Tibial nerve (tissue), 4 donors: ENCODE data around the gene TANC1. TPM values are rescaled to one million over a fixed set of nuclear protein-coding genes. Genes with fewer than 3 reads are reported as not detected.

Experiments used
- DNase-seq, 2 donors: peaks; one replicate each; pipeline ENCODE4 v3.0.0-alpha.2; 2019; ENCODE audit warnings: low spot score in 2 of 2
- H3K27ac ChIP-seq, 4 donors: fragments of 200-600 bp; sonication (generic) in 3 of 4; one replicate each; pipeline ENCODE4 v1.5.1; 2017 to 2019; ENCODE audit warnings: mild to moderate bottlenecking in 1 of 4
- H3K27me3 ChIP-seq, 2 donors: fragments of 200-600 bp; sonication (generic) in 1 of 2; one replicate each; pipeline versions ENCODE4 v1.5.1 to v1.6.0; 2017 to 2019
- H3K36me3 ChIP-seq, 3 donors: fragments of 200-600 bp; sonication (generic); one replicate each; pipeline ENCODE4 v1.5.1; 2018 to 2019
- H3K4me1 ChIP-seq, 4 donors: fragments of 200-600 bp; sonication (generic) in 3 of 4; one replicate each; pipeline ENCODE4 v1.5.1; 2017 to 2019
- H3K4me3 ChIP-seq, 4 donors: fragments of 200-600 bp; sonication (generic) in 3 of 4; one replicate each; pipeline ENCODE4 v1.5.1; 2017 to 2019; ENCODE audit warnings: mild to moderate bottlenecking in 1 of 4, moderate library complexity in 1 of 4
- H3K9me3 ChIP-seq, 4 donors: fragments of 200-600 bp; sonication (generic) in 3 of 4; one replicate each; pipeline ENCODE4 v1.5.1; 2017 to 2019
- CTCF ChIP-seq, 5 experiments: fragments of 200-600 bp in 3 of 5; fragments of 450-650 bp in 2 of 5; sonication (generic) in 3 of 5; IDR thresholded peaks; one replicate each; pipeline ENCODE4 v1.5.1; 2016 to 2019; ENCODE audit warnings: antibody characterized with exemption in 5 of 5, mild to moderate bottlenecking in 3 of 5, moderate library complexity in 2 of 5
- EP300 ChIP-seq, 2 donors: sonication (generic); formaldehyde crosslinking; IDR thresholded peaks; one replicate each; pipeline ENCODE4 v1.6.1; 2017; ENCODE audit warnings: antibody characterized with exemption in 2 of 2, mild to moderate bottlenecking in 1 of 2
- POLR2A ChIP-seq, 2 donors: fragments of 450-650 bp; IDR thresholded peaks; one replicate each; pipeline ENCODE4 v1.6.1; 2017; ENCODE audit warnings: antibody characterized with exemption in 2 of 2, mild to moderate bottlenecking in 2 of 2, moderate library complexity in 2 of 2
- WGBS, 2 donors: methylation state at CpG; one replicate each; pipeline ENCODE4 v1.1.5; 2018; 5-methylcytosine and 5-hydroxymethylcytosine counted together
- total RNA-seq, 4 donors: library from RNA; depleted of rRNA; stranded (reverse); fragments of >200 nt; gene quantifications; one replicate each; pipeline ENCODE4 v1.1.0, GENCODE V29; 2016

Gene TANC1
- total RNA-seq, 4 donors from 2014 or later, result 43.5 to 66.3 (median 57.6) TPM

- H3K4me3 ChIP-seq, result no peak overlapping the region
- peaks cover 0 to 5% (median 0%) of the 10 kb centered on the region in 4 donors for H3K4me1 ChIP-seq
- no peaks in the 10 kb centered on the region for H3K9me3 ChIP-seq
- DNase-seq, result no peak
- H3K27me3 ChIP-seq, result no peaks in the 10 kb centered on the region
- TF ChIP-seq CTCF (IDR thresholded peaks at IDR 0.05) (no peak), EP300 (IDR thresholded peaks at IDR 0.05) (no peak)
- 65 to 68% methylated on average over 7 of the region's 7 CpGs for WGBS, 2 donors
- no peak overlapping the region for H3K27ac ChIP-seq
- H3K36me3 ChIP-seq, result peaks cover 0 to 81% (median 6%) of the 10 kb centered on the region in 3 donors
Measured at GRCh38 chr2:159177957-159178356, 209.5 kb downstream of the TANC1 start.

GRCh38 chr2:159179096-159179495, 210.7 kb downstream of the TANC1 start:
- Histone ChIP-seq H3K4me1 (peaks cover 0 to 5% (median 0%) of the 10 kb centered on the region in 4 donors), H3K9me3 (no peaks in the 10 kb centered on the region), H3K36me3 (peaks cover 0 to 81% (median 6%) of the 10 kb centered on the region in 3 donors), H3K27me3 (no peaks in the 10 kb centered on the region), H3K4me3 (no peak overlapping the region), H3K27ac (no peak overlapping the region)
- DNase-seq, result no peak
- WGBS, 2 donors, result 65 to 77% methylated on average over 8 of the region's 8 CpGs
- TF ChIP-seq POLR2A (IDR thresholded peaks at IDR 0.05), result no peak
- TF ChIP-seq CTCF (IDR thresholded peaks at IDR 0.05), result no peak
- no peak for TF ChIP-seq EP300 (IDR thresholded peaks at IDR 0.05)

GRCh38 chr2:159179696-159180095, 211.3 kb downstream of the TANC1 start:
- no peaks in the 10 kb centered on the region for H3K9me3 ChIP-seq
- H3K36me3 ChIP-seq, result peaks cover 0 to 82% (median 6%) of the 10 kb centered on the region in 3 donors
- no peak for DNase-seq
- H3K4me1 ChIP-seq, result peaks cover 0 to 5% (median 0%) of the 10 kb centered on the region in 4 donors
- no peak overlapping the region for H3K4me3 ChIP-seq
- no peak overlapping the region for H3K27ac ChIP-seq
- H3K27me3 ChIP-seq, result no peaks in the 10 kb centered on the region
- no peak for TF ChIP-seq CTCF (IDR thresholded peaks at IDR 0.05)
- TF ChIP-seq POLR2A (IDR thresholded peaks at IDR 0.05), result no peak
- no peak for TF ChIP-seq EP300 (IDR thresholded peaks at IDR 0.05)
- 80 to 84% methylated on average over 3 to 4 of the region's 4 CpGs for WGBS, 2 donors

DNA sequence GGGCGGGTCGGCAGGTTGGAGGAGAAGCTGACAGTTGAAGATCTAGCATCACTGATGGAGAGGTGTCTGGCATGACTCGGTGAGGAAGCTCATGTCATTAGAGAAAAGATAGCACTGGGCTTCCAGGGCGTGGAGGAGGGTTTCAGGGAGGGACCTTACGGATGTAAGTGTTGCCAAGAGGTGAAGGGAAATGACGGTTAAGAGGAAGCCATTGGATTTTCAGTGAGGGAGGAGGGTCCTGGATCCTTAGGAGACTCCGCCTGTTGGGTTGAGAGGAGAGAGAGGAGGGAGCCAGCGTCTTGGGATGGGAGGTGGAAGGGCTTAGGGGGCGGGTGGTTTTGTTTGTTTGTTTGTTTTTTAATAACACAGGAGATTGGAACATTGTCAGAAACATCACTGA, 214.9 kb downstream of the TANC1 start:
- Histone ChIP-seq H3K4me3 (no peak overlapping the region), H3K27me3 (no peaks in the 10 kb centered on the region), H3K4me1 (peaks cover 0 to 5% (median 0%) of the 10 kb centered on the region in 4 donors), H3K9me3 (no peaks in the 10 kb centered on the region), H3K27ac (no peak overlapping the region), H3K36me3 (peaks cover 0 to 93% (median 6%) of the 10 kb centered on the region in 3 donors)
- no peak for DNase-seq
- 85 to 88% methylated on average over 9 of the region's 9 CpGs for WGBS, 2 donors
- TF ChIP-seq EP300 (IDR thresholded peaks at IDR 0.05) (no peak), POLR2A (IDR thresholded peaks at IDR 0.05) (no peak), CTCF (IDR thresholded peaks at IDR 0.05) (no peak)

DNA sequence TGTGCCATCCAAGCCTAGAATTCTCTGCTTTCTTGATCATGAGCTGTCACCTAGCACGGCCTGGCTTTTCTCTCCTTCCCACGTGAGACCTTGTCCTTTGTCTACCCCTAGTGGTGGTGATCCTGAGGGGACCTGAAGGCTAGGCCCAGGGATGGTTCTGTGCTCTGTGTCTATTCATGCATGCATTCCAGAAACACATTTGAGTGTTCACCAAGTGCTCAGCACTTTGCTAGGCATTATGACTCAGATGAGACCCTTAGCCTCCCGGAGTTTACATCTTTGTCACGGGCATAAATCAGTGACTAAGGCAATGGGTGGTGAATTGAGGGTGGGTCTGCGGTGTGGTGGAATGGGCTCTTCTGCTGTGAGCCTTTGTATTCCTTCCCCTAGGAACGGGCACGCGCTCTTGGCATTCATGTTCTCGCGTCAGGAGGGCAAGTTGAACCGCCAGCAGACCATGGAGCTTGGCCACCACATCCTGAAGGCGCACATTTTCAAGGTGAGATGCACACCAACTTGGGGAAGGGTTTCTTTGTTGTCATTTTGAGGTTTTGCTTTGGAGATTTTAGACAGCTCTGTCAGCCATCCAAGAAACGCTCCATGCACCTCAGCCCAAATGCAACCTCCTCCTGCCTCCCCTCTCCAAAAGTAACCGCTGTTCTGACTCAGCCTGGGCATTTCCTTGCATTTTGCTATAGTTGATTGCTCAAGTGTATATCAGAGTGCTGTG, 217.1 kb downstream of the TANC1 start:
- WGBS, 2 donors, result 87 to 88% methylated on average over 14 of the region's 14 CpGs
- no peak overlapping the region for H3K27ac ChIP-seq
- no peak for DNase-seq
- H3K27me3 ChIP-seq, result no peaks in the 10 kb centered on the region
- no peaks in the 10 kb centered on the region for H3K9me3 ChIP-seq
- peaks cover 0 to 85% (median 2%) of the 10 kb centered on the region in 3 donors for H3K36me3 ChIP-seq
- H3K4me1 ChIP-seq, result no peaks in the 10 kb centered on the region
- no peak overlapping the region for H3K4me3 ChIP-seq
- TF ChIP-seq POLR2A (IDR thresholded peaks at IDR 0.05), result no peak
- no peak for TF ChIP-seq EP300 (IDR thresholded peaks at IDR 0.05)
- TF ChIP-seq CTCF (IDR thresholded peaks at IDR 0.05), result no peak
